Mucosa of rectum (tissue), 2 donors: Measurements from ENCODE around the gene TC2N.
"Not testable (repeated sequence)": the region's sequence is repeated elsewhere in the genome, so short reads cannot be mapped to it uniquely, and the experiment has no call there.

Experiments
- H3K27ac ChIP-seq, 2 donors: one replicate each; pipeline ENCODE4 v1.7.0; 2013; ENCODE audit warnings: inconsistent platforms in 2 of 2, low read depth in 2 of 2, low read length in 2 of 2
- H3K27me3 ChIP-seq, 2 donors: one replicate each; pipeline ENCODE4 v1.7.0; 2013; ENCODE audit warnings: low read length in 2 of 2; ENCODE audit not compliant: control insufficient read depth in 2 of 2, insufficient read depth in 2 of 2
- H3K36me3 ChIP-seq, 2 donors: one replicate each; pipeline ENCODE4 v1.7.0; 2013; ENCODE audit warnings: low read length in 2 of 2; ENCODE audit not compliant: control insufficient read depth in 2 of 2, insufficient read depth in 2 of 2
- H3K4me1 ChIP-seq, 2 donors: one replicate each; pipeline ENCODE4 v1.7.0; 2013; ENCODE audit warnings: low read length in 2 of 2, mild to moderate bottlenecking in 1 of 2; ENCODE audit not compliant: control insufficient read depth in 2 of 2, insufficient read depth in 2 of 2
- H3K4me3 ChIP-seq, 2 donors: one replicate each; pipeline ENCODE4 v1.7.0; 2013; ENCODE audit warnings: low read length in 2 of 2
- H3K9ac ChIP-seq, 2 donors: one replicate each; pipeline ENCODE4 v1.7.0; 2013; ENCODE audit warnings: low read length in 2 of 2, low read depth in 1 of 2, mild to moderate bottlenecking in 1 of 2
- H3K9me3 ChIP-seq, 2 donors: one replicate each; pipeline ENCODE4 v1.7.0; 2013; ENCODE audit warnings: low read length in 2 of 2; ENCODE audit not compliant: control insufficient read depth in 2 of 2
- donor health status: healthy.
- donor health status: Normal muscosa, but diverticular disease.

Gene TC2N

DNA sequence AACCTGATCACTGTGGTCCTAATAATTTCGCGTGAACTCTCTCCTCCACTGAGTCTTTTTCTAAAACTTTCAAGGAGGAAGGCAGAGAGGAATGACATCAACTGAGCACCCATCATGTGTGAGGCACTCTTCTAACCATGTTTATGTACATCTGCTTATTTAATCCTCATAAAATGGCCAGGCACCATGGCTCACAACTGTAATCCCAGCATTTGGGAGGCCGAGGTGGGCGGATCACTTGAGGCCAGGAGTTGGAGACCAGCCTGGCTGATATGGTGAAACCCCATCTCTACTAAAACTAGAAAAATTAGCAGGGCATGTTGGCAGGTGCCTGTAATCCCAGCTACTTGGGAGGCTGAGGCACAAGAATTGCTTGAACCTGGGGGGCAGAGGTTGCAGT, 4.1 kb upstream of the TC2N start:
- not testable (repeated sequence) for H3K27ac ChIP-seq, H3K27me3 ChIP-seq, H3K36me3 ChIP-seq, H3K4me3 ChIP-seq, H3K9ac ChIP-seq, H3K9me3 ChIP-seq
- peaks cover 26 to 37% of the 10 kb centered on the region in 2 donors for H3K4me1 ChIP-seq

DNA sequence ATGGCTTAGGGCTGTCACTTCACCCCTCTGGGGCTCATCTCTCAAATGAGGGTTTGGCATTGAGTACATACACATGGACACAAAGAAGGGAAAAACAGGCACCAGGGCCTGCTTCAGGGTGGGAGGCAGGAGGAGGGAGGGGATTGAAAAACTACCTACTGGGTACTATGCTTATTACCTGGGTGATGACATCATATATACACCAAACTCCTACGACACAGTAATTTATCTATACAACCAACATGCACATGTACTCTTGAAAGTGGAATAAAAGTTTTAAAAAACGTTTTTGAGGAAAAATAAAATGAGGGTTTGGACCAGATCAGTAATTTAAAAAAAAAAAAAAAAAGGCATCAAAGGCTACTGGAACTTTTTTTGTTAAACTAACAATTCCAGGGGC, 3.6 kb upstream of the TC2N start:
- Histone ChIP-seq H3K27ac (peak overlapping the region in 1 of 2 donors; percentile 68), H3K4me1 (peaks cover 26 to 36% of the 10 kb centered on the region in 2 donors), H3K9ac (no peak overlapping the region), H3K27me3 (no peaks in the 10 kb centered on the region), H3K36me3 (no peaks in the 10 kb centered on the region), H3K9me3 (no peaks in the 10 kb centered on the region), H3K4me3 (no peak overlapping the region)

DNA sequence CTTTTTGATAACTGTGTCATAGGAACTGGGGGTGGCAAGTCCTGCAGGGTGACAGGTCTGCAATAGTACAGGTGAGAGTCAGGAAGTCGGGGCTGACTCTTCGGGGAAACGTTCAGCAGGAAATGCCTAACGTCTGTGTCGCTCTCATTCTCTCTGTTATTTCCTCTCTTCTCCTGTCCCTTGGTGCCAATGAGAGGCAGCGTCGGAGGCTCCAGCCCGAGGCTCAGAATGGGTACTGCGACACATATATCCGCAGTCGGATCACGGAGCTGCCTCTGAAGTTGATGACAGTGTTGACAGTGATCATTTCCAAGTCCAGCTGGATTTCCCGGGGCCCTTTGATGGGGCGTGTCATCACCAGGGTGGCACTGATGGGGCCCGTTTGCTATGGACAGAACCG, 2.7 kb upstream of the TC2N start:
- Histone ChIP-seq H3K36me3 (no peaks in the 10 kb centered on the region), H3K9ac (no peak overlapping the region), H3K4me3 (peak overlapping the region in 1 of 2 donors; percentile 9), H3K4me1 (peaks cover 22 to 29% of the 10 kb centered on the region in 2 donors), H3K9me3 (no peaks in the 10 kb centered on the region), H3K27ac (peak overlapping the region; percentile 8 to 68), H3K27me3 (no peaks in the 10 kb centered on the region)

DNA sequence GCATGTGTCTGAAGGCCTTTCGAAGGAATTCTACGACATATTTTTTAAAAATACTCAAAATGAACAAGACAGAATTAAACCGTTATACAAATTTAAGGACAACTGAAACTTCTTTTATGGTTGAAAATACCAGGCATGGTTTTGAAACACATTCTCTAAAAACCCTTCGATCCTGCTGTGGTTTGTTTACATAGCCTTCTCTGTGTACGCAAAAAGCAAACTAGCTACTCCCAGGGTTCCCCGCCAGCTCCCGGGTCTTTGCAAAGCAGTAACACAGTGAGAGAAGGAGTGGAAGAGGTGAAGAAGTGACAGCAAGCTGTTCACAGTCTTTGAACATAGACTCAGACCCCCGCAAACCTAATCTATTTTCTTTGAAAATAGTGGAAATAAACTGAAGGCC, 2.2 kb upstream of the TC2N start:
- no peak overlapping the region for H3K4me3 ChIP-seq
- H3K27ac ChIP-seq: peak overlapping the region in 1 of 2 donors; percentile 68
- no peak overlapping the region for H3K9ac ChIP-seq
- H3K27me3 ChIP-seq: no peaks in the 10 kb centered on the region
- H3K4me1 ChIP-seq: peaks cover 22 to 29% of the 10 kb centered on the region in 2 donors
- H3K9me3 ChIP-seq: no peaks in the 10 kb centered on the region
- no peaks in the 10 kb centered on the region for H3K36me3 ChIP-seq

DNA sequence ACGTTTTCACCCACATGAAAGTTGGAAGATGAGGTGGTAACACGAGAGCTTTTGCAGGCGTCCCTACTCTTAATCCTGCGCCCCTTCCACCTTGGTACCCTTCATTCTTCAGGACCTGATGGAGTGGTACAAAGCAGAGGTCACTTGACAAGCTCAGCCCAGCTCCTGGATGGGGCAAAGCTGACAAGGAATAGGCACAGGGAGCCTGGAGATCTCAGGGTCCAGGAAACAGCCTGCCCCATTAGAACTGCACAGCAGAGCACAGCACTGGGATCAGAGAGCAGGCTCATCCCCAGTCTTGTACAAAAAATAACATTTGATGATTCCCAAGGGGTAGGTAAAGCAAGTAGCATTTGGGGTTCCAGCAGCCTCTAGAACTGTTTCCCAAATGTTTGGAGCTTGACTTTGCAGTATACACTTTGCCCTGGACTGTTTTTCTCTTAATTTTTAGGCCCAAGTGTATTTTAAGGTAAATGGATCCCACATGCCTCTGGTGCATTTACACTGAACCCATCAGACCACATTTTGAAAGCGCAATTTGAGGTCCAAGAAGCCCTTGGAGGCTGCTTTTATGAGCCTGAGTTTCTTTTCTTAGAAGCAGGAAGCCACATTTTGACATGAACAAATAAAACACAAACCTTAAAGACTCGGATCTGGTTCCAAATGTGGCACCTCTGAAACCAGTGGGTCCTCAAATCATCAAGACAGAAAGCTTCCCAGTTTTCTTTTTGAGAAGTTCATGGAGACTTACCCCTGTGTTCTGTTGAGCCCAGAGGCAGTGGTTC, 633 bp downstream of the TC2N start:
- H3K9me3 ChIP-seq: no peaks in the 10 kb centered on the region
- H3K9ac ChIP-seq: peak overlapping the region in 1 of 2 donors; percentile 34
- H3K36me3 ChIP-seq: no peaks in the 10 kb centered on the region
- H3K4me1 ChIP-seq: peaks cover 7 to 10% of the 10 kb centered on the region in 2 donors
- H3K27ac ChIP-seq: peak overlapping the region in 1 of 2 donors; percentile 49
- peak overlapping the region in 1 of 2 donors; percentile 67 for H3K4me3 ChIP-seq
- H3K27me3 ChIP-seq: no peaks in the 10 kb centered on the region

DNA sequence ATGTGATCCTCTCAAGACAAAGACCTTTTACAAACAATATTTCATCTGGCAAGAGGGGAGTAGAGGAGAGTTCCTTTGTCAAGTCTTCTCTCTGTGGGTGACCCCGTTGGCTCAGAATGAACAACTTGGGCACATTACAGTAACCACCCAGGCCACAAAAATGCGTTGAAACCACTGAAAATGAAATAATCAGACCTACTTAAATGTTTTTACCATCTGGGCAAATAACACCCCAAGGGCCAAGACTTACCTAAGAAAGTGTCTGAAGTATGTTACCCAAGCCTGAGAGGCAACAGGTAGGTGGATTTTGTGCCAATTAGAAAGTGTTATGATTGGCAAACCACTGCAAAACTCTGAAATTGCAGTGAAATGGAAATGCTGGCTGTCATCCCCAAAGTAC, 1.3 kb downstream of the TC2N start:
- H3K9ac ChIP-seq: peak overlapping the region in 1 of 2 donors; percentile 14
- H3K4me1 ChIP-seq: peaks cover 5 to 8% of the 10 kb centered on the region in 2 donors
- H3K27me3 ChIP-seq: no peaks in the 10 kb centered on the region
- peak overlapping the region in 1 of 2 donors; percentile 67 for H3K4me3 ChIP-seq
- no peaks in the 10 kb centered on the region for H3K36me3 ChIP-seq
- peak overlapping the region in 1 of 2 donors; percentile 43 for H3K27ac ChIP-seq
- no peaks in the 10 kb centered on the region for H3K9me3 ChIP-seq

DNA sequence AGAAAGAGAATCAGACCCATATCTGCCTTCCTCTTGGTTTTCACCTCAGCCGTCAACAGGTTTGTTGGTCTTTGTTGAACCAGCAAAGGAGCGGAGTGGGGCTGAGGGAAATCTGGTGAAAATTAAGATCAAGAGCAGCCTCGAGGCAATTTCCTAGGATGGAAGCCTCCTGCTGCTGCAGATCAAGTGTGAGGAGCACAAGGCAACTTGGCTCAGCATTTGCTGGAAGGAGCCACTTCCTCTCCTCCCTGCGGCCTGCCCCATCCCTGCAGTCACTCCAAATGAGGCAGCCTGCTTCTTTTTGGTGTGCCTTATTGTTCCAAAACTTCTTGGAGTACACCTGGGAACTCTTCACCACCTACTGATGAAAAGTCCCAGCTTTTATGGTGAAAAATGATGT, 4.9 kb downstream of the TC2N start:
- no peak overlapping the region for H3K4me3 ChIP-seq
- peaks cover 0 to 3% of the 10 kb centered on the region in 2 donors for H3K4me1 ChIP-seq
- no peaks in the 10 kb centered on the region for H3K36me3 ChIP-seq
- H3K9ac ChIP-seq: no peak overlapping the region
- H3K27me3 ChIP-seq: no peaks in the 10 kb centered on the region
- H3K27ac ChIP-seq: no peak overlapping the region
- no peaks in the 10 kb centered on the region for H3K9me3 ChIP-seq

DNA sequence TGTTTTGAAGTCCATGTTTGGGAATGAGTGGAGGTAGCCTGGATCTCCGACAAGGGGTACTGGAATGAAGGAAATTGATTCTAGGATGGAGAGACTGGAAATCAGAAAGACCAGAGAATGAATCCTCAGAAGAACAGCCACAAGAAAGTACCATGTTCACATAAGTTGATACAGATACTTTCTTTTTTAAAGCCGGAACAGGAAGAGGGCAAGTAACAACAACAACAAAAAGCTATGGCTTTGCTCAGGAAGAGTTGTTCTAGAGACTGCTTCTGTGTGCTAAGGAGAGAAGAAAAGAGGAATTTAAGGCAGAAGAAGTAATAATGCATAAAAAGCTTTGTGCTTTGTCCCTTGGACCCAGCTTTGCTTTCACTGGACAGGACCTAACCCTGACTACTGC, 6.2 kb downstream of the TC2N start:
- no peaks in the 10 kb centered on the region for H3K36me3 ChIP-seq
- H3K9me3 ChIP-seq: no peaks in the 10 kb centered on the region
- no peak overlapping the region for H3K4me3 ChIP-seq
- no peak overlapping the region for H3K27ac ChIP-seq
- H3K4me1 ChIP-seq: peaks cover 0 to 3% of the 10 kb centered on the region in 2 donors
- no peaks in the 10 kb centered on the region for H3K27me3 ChIP-seq
- H3K9ac ChIP-seq: no peak overlapping the region

DNA sequence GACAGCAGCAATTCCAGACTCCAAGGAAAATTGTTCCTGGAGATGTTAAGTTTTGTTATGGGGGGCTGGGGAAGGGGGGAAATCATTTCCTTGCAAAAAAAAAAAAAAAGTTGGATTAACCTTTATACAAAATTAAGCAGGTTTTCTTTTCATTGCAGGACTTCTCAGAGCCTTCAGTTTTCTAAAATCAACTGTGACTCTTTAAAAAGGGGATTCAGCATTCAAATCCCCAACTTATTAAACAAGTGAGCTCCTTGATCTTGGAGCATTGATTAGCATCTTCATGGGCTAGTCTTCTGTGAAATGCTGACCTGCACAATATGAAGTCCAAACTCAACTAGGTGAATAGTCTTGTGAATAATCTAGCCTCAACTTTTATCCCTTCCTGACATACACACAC, 7.1 kb downstream of the TC2N start:
- Histone ChIP-seq H3K27me3 (no peaks in the 10 kb centered on the region), H3K9me3 (no peaks in the 10 kb centered on the region), H3K36me3 (no peaks in the 10 kb centered on the region), H3K4me1 (peaks cover 0 to 3% of the 10 kb centered on the region in 2 donors), H3K27ac (no peak overlapping the region), H3K4me3 (no peak overlapping the region), H3K9ac (no peak overlapping the region)

DNA sequence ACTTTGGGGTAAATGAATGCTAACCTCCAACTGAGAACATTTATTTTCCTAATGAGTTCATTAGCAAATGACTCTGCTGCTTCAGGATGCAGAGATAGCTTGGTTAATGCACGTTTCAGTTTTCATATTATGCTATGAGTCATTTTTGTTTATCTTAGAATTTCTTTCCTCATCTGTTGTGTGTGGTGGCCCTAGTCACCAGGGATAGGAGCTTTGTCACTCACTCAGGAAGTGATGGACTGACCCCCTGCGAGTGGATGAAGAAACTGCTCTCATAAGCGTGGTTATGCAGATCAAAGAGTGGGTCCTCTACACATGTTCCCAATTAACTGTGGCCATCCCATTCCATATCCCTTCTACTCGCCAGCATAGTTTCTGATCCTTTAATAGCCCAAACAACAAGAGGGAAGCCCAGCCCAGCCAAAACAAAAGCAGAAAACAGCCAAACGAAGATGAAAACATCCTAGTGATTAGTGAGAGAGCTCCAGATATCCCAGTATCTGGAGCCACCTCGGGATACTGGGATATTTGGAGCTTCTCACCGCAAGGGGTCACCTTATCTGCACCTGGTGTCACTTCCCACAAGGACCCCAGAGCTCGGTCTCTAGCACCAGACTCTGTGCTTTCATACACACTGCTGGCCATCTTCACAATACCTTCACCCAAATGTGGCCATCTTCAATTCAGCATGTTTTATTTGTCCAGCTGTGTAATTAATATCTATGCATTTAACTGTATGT, 8.6 kb downstream of the TC2N start:
- no peak overlapping the region for H3K27ac ChIP-seq
- peaks cover 0 to 3% of the 10 kb centered on the region in 2 donors for H3K4me1 ChIP-seq
- no peak overlapping the region for H3K4me3 ChIP-seq
- no peaks in the 10 kb centered on the region for H3K27me3 ChIP-seq
- no peaks in the 10 kb centered on the region for H3K36me3 ChIP-seq
- no peaks in the 10 kb centered on the region for H3K9me3 ChIP-seq
- H3K9ac ChIP-seq: no peak overlapping the region
